A549 (cell line): ENCODE measurements around the gene LAP3. TPM values are rescaled to one million over a fixed set of nuclear protein-coding genes. Genes with fewer than 3 reads are reported as not detected.

Experiments used
- ATAC-seq, 2 experiments: fragments of 200-7000 bp in 1 of 2; fragments of >200 bp in 1 of 2; cut with Nextera tagmentation in 1 of 2; cut with Tn5 transposase in 1 of 2; 3 replicates each; pipeline versions ENCODE4 v1.8.0 to v1.9.1; 2018 to 2020; ENCODE audit warnings: mild to moderate bottlenecking in 1 of 2, moderate library complexity in 1 of 2
- CTCF ChIA-PET: fragments of 300-600 bp; sonication (Branson Sonifier 250); formaldehyde crosslinking; extraction: SDS; loops from one replicate; lab custom pipeline; 2021; ENCODE audit warnings: antibody characterized with exemption, inconsistent platforms; lab: Yijun Ruan, JAX
- POLR2A ChIA-PET: fragments of 350-600 bp; formaldehyde crosslinking; extraction: SDS; loops from one replicate; lab custom pipeline; 2021; ENCODE audit warnings: antibody characterized with exemption, inconsistent platforms; lab: Yijun Ruan, JAX
- DNase-seq, 2 experiments: peaks; one replicate each; pipeline versions ENCODE4 v3.0.0 to v3.0.0-alpha.2; 2011 to 2016; ENCODE audit warnings: low read depth in 1 of 2, low spot score in 1 of 2
- FAIRE-seq: peaks from 2 replicates; lab custom pipeline; 2011; peaks lifted over from hg19 to GRCh38; lab: Jason Lieb, UNC
- H3K27ac ChIP-seq, 2 experiments: fragments of >200 bp; sonication (Bioruptor Twin); formaldehyde crosslinking; 3 replicates each; pipeline ENCODE4 v1.5.1; 2016 to 2017
- H3K4me1 ChIP-seq: fragments of >200 bp; sonication (Bioruptor Twin); formaldehyde crosslinking; 3 replicates; pipeline ENCODE4 v1.6.1; 2016
- H3K4me2 ChIP-seq: fragments of >200 bp; sonication (Bioruptor Twin); formaldehyde crosslinking; 3 replicates; pipeline ENCODE4 v1.6.1; 2016
- H3K4me3 ChIP-seq: fragments of >200 bp; sonication (Bioruptor Twin); formaldehyde crosslinking; 3 replicates; pipeline ENCODE4 v1.5.1; 2016
- H3K9me3 ChIP-seq: fragments of >200 bp; sonication (Bioruptor Twin); formaldehyde crosslinking; 3 replicates; pipeline ENCODE4 v1.6.1; 2016
- ATOH8 ChIP-seq: fragments of 250-450 bp; sonication (Bioruptor Pico); IDR thresholded peaks from 2 replicates; pipeline ENCODE4 v1.5.0; 2020; ENCODE audit warnings: low read depth, mild to moderate bottlenecking, moderate library complexity
- BCL3 ChIP-seq: fragments of >200 bp; sonication (Bioruptor Twin); formaldehyde crosslinking; IDR thresholded peaks from 3 replicates; pipeline ENCODE4 v1.6.1; 2016
- BHLHE40 ChIP-seq: IDR thresholded peaks from 2 replicates; pipeline ENCODE4 v1.6.1; 2012; ENCODE audit warnings: low read depth, low read length, inconsistent platforms
- CBX2 ChIP-seq: fragments of 200-600 bp; sonication (generic); IDR thresholded peaks from 2 replicates; pipeline ENCODE4 v1.6.1; 2016; ENCODE audit warnings: low read depth, mild to moderate bottlenecking, borderline replicate concordance
- E2F6 ChIP-seq: IDR thresholded peaks from 2 replicates; pipeline ENCODE4 v1.6.1; 2012; ENCODE audit warnings: low read depth, borderline replicate concordance
- EHMT2 ChIP-seq: fragments of 200-600 bp; sonication (generic); IDR thresholded peaks from 2 replicates; pipeline ENCODE4 v1.6.1; 2016; ENCODE audit warnings: antibody characterized with exemption, low read depth, mild to moderate bottlenecking, moderate library complexity
- ELK1 ChIP-seq: fragments of 150-350 bp; IDR thresholded peaks from 2 replicates; pipeline ENCODE4 v1.6.1; 2014; ENCODE audit warnings: low read depth, mild to moderate bottlenecking, low read length
- HEYL ChIP-seq: fragments of 250-450 bp; sonication (Bioruptor Pico); IDR thresholded peaks from 2 replicates; pipeline ENCODE4 v1.8.0; 2021; ENCODE audit warnings: mild to moderate bottlenecking, moderate library complexity
- HOXA7 ChIP-seq: fragments of 250-450 bp; sonication (Bioruptor Pico); IDR thresholded peaks from 2 replicates; pipeline ENCODE4 v1.5.0; 2020; ENCODE audit warnings: mild to moderate bottlenecking, moderate library complexity
- JUNB ChIP-seq: fragments of >200 bp; sonication (Bioruptor Twin); formaldehyde crosslinking; IDR thresholded peaks from 2 replicates; pipeline ENCODE4 v1.6.1; 2016
- KDM5A ChIP-seq: fragments of 200-600 bp; sonication (generic); IDR thresholded peaks from 2 replicates; pipeline ENCODE4 v1.6.1; 2016; ENCODE audit warnings: antibody characterized with exemption, mild to moderate bottlenecking
- MAFK ChIP-seq: fragments of 450-650 bp; IDR thresholded peaks from 2 replicates; pipeline ENCODE4 v1.6.1; 2014; ENCODE audit not compliant: partially characterized antibody
- NFE2L2 ChIP-seq: fragments of 150-350 bp; conservative IDR thresholded peaks from 2 replicates; pipeline ENCODE4 v1.6.1; 2014; ENCODE audit warnings: low read length
- NPAS2 ChIP-seq: fragments of 250-450 bp; sonication (Bioruptor Pico); IDR thresholded peaks from 2 replicates; pipeline ENCODE4 v1.8.0; 2022; ENCODE audit warnings: mild to moderate bottlenecking, moderate library complexity, borderline replicate concordance
- PBX3 ChIP-seq: IDR thresholded peaks from 2 replicates; pipeline ENCODE4 v1.6.1; 2012
- PHF8 ChIP-seq: fragments of 200-600 bp; sonication (generic); IDR thresholded peaks from 2 replicates; pipeline ENCODE4 v1.6.1; 2016; ENCODE audit warnings: low read depth, mild to moderate bottlenecking, antibody characterized with exemption, moderate library complexity, borderline replicate concordance
- POLR2A ChIP-seq: IDR thresholded peaks from 2 replicates; pipeline ENCODE4 v1.6.1; 2012; ENCODE audit warnings: mild to moderate bottlenecking, low read length
- RAD21 ChIP-seq, 2 experiments: fragments of >200 bp in 1 of 2; sonication (Bioruptor Twin) in 1 of 2; formaldehyde crosslinking in 1 of 2; IDR thresholded peaks in 1 of 2; conservative IDR thresholded peaks in 1 of 2; 2 replicates in 1 of 2; 3 replicates in 1 of 2; pipeline ENCODE4 v1.6.1; 2012 to 2018; ENCODE audit warnings: inconsistent platforms in 1 of 2
- RFX5 ChIP-seq: fragments of 450-650 bp; IDR thresholded peaks from 2 replicates; pipeline ENCODE4 v1.7.1; 2014; ENCODE audit warnings: antibody characterized with exemption, mild to moderate bottlenecking, moderate library complexity
- SREBF2 ChIP-seq: fragments of 450-650 bp; IDR thresholded peaks from 2 replicates; pipeline ENCODE4 v1.6.1; 2014; ENCODE audit warnings: mild to moderate bottlenecking, moderate library complexity
- TFCP2L1 ChIP-seq: fragments of 250-450 bp; sonication (Bioruptor Pico); IDR thresholded peaks from 2 replicates; pipeline ENCODE4 v1.5.0; 2021; ENCODE audit warnings: mild to moderate bottlenecking
- USF2 ChIP-seq: fragments of 450-650 bp; IDR thresholded peaks from 2 replicates; pipeline ENCODE4 v1.6.1; 2014; ENCODE audit warnings: antibody characterized with exemption
- ZC3H11A ChIP-seq: fragments of 450-650 bp; IDR thresholded peaks from 2 replicates; pipeline ENCODE4 v1.6.1; 2014; ENCODE audit warnings: antibody characterized with exemption, mild to moderate bottlenecking
- ZSCAN20 ChIP-seq: fragments of 250-450 bp; sonication (Bioruptor Pico); IDR thresholded peaks from 2 replicates; pipeline ENCODE4 v1.8.0; 2022; ENCODE audit warnings: mild to moderate bottlenecking, moderate library complexity
- WGBS: methylation state at CpG from one replicate; pipeline ENCODE4 v1.1.6; 2017; ENCODE audit errors: missing lambda C conversion rate; 5-methylcytosine and 5-hydroxymethylcytosine counted together
- polyA plus RNA-seq, 4 experiments: library from polyadenylated mRNA; depleted of rRNA in 3 of 4; stranded (reverse); fragments of >200 nt; fragmentation: RNase III in 1 of 4; extraction: RNeasy Plus Mini Kit Qiagen cat#74134 plus additional on column Dnase treatment in 1 of 4; gene quantifications; 2 replicates in 3 of 4; 3 replicates in 1 of 4; pipeline ENCODE4 v1.2.3, GENCODE V29; 2011 to 2017

Gene LAP3
- polyA plus RNA-seq, 2 of the 4 experiments (the other 2 are of a cell fraction): 38.6 to 46.2 TPM

- no peaks in the 10 kb centered on the region for H3K4me1 ChIP-seq
- no peak for TF ChIP-seq ATOH8 (CRISPR knock-in tag)
- no peak for TF ChIP-seq USF2
- no peak for TF ChIP-seq HEYL (CRISPR knock-in tag)
- TF ChIP-seq TFCP2L1 (CRISPR knock-in tag): no peak
- TF ChIP-seq MAFK: no peak
- TF ChIP-seq RAD21 (conservative IDR thresholded peaks at IDR 0.05 in 1 of 2, IDR thresholded peaks at IDR 0.05 in 1 of 2): no peak
- no peak for TF ChIP-seq PBX3
- ChIA-PET POLR2A (no interaction called here), CTCF (interaction anchor here (1.0 kb wide), 1 partner anchor 254 kb away, joined by 4 read pairs; no protein-coding TSS in a partner anchor)
- ATAC-seq: no peak
- DNase-seq: no peak
- H3K27ac ChIP-seq: no peak overlapping the region
- no peak overlapping the region for H3K4me2 ChIP-seq
- whole genome bisulfite sequencing: 52% methylated on average over 4 of the region's 4 CpGs
- no peak overlapping the region for H3K4me3 ChIP-seq
- no peak for FAIRE-seq
- no peaks in the 10 kb centered on the region for H3K9me3 ChIP-seq
Measured at GRCh38 chr4:17554568-17554967, 22.4 kb upstream of the LAP3 start.

GRCh38 chr4:17556498-17556897, 20.5 kb upstream of the LAP3 start:
- Histone ChIP-seq H3K4me3 (no peak overlapping the region), H3K27ac (no peak overlapping the region), H3K4me2 (no peak overlapping the region), H3K4me1 (no peaks in the 10 kb centered on the region), H3K9me3 (no peaks in the 10 kb centered on the region)
- FAIRE-seq: no peak
- no peak for ATAC-seq
- no peak for DNase-seq
- TF ChIP-seq JUNB: no peak
- no peak for TF ChIP-seq ELK1
- TF ChIP-seq PHF8: no peak
- no peak for TF ChIP-seq BHLHE40
- TF ChIP-seq ZC3H11A: no peak
- no peak for TF ChIP-seq NPAS2 (CRISPR knock-in tag)
- no peak for TF ChIP-seq PBX3
- no peak for TF ChIP-seq POLR2A
- no peak for TF ChIP-seq EHMT2
- TF ChIP-seq MAFK: no peak
- TF ChIP-seq HOXA7 (CRISPR knock-in tag): no peak
- no peak for TF ChIP-seq NFE2L2
- no peak for TF ChIP-seq SREBF2
- no peak for TF ChIP-seq E2F6
- TF ChIP-seq CBX2: no peak
- no peak for TF ChIP-seq KDM5A
- no peak for TF ChIP-seq BCL3
- TF ChIP-seq ZSCAN20 (CRISPR knock-in tag): no peak
- TF ChIP-seq RFX5: no peak
- POLR2A ChIA-PET: no interaction called here
- CTCF ChIA-PET: interaction anchor here (0.7 kb wide), 1 partner anchor 30 kb away, joined by 3 read pairs; no protein-coding TSS in a partner anchor
